Measurements from ENCODE around the gene MACROD2. TPM values are rescaled to one million over a fixed set of nuclear protein-coding genes. Genes with fewer than 3 reads are reported as not detected.

Gene MACROD2
- total and polyA plus RNA-seq, 2 donors (not counting 1 experiment from before 2014, with no cell fraction given) = 5.3 to 6.7 TPM

DNA sequence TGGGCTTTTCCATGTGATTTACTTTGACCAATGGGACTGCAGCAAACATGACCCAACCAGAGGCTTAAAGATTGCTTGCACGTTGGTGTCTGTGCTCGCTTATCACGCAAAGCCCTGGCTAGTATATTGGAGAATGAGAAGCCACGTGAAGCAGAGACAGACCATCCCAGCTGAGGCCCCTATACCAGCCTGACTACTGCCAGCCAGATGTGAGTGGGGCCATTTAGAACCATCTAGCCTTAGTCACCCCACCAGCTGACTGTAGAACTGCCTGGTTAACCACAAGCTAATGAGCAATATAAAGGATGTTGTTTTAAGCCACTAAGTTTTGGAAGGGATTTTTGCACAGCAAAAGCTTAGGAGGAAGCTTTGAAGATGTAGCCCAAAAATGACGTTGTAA is 74.5 kb downstream of the MACROD2 start:
- Mint-ChIP-seq H3K27ac (no peak overlapping the region), H3K4me1 (no peaks in the 10 kb centered on the region), H3K9me3 (ENCODE audit: insufficient read depth) (no peaks in the 10 kb centered on the region), H3K4me3 (no peak overlapping the region), H3K27me3 (no peaks in the 10 kb centered on the region)
- CTCF ChIA-PET = no interaction called here
- no peaks in the 10 kb centered on the region for H3K4me1 ChIP-seq (ENCODE audit: control insufficient read depth in 2 of 2, insufficient read depth in 2 of 2, low read length in 2 of 2)
- DNase-seq = no peak
- H3K4me3 ChIP-seq (ENCODE audit: control extremely low read depth in 1 of 5, extremely low read depth in 1 of 5, insufficient read depth in 1 of 5, low read depth in 2 of 5, low read length in 4 of 5) = no peak overlapping the region
- no peak for ATAC-seq (ENCODE audit: low read depth)
- intact Hi-C loops (cut with micrococcal nuclease) = no loop called here
- no peaks in the 10 kb centered on the region for H3K9me3 ChIP-seq (ENCODE audit: control extremely low read depth in 1 of 3, control insufficient read depth in 2 of 3, insufficient read depth in 1 of 3, low read length in 2 of 3)
- no peak overlapping the region for H3K9ac ChIP-seq (ENCODE audit: low read length)
- WGBS (ENCODE audit: insufficient coverage) = 100% methylated on average over 3 of the region's 5 CpGs
- H3K27me3 ChIP-seq (replicated peaks in 1 of 4; ENCODE audit: control extremely low read depth in 1 of 4, control insufficient read depth in 3 of 4, insufficient read depth in 4 of 4, low read length in 3 of 4) = no peaks in the 10 kb centered on the region
- no peak overlapping the region for H3K27ac ChIP-seq (ENCODE audit: low read length in 2 of 2)
- TF ChIP-seq EZH2 (IDR thresholded peaks at IDR 0.05; ENCODE audit: borderline replicate concordance, insufficient read depth, low read depth, low read length, poor library complexity, severe bottlenecking) = no peak
- TF ChIP-seq, protein P1, sequence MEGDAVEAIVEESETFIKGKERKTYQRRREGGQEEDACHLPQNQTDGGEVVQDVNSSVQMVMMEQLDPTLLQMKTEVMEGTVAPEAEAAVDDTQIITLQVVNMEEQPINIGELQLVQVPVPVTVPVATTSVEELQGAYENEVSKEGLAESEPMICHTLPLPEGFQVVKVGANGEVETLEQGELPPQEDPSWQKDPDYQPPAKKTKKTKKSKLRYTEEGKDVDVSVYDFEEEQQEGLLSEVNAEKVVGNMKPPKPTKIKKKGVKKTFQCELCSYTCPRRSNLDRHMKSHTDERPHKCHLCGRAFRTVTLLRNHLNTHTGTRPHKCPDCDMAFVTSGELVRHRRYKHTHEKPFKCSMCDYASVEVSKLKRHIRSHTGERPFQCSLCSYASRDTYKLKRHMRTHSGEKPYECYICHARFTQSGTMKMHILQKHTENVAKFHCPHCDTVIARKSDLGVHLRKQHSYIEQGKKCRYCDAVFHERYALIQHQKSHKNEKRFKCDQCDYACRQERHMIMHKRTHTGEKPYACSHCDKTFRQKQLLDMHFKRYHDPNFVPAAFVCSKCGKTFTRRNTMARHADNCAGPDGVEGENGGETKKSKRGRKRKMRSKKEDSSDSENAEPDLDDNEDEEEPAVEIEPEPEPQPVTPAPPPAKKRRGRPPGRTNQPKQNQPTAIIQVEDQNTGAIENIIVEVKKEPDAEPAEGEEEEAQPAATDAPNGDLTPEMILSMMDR (IDR thresholded peaks at IDR 0.05) = no peak
- H2AFZ ChIP-seq (ENCODE audit: insufficient read depth, low read depth, low read length, poor library complexity, severe bottlenecking) = no peak overlapping the region
- H3K36me3 ChIP-seq (replicated peaks in 1 of 2; ENCODE audit: control extremely low read depth in 1 of 2, control insufficient read depth in 1 of 2, extremely low read depth in 1 of 2, insufficient read depth in 2 of 2, low read length in 1 of 2) = no peaks in the 10 kb centered on the region
- no peak overlapping the region for H3K4me2 ChIP-seq (replicated peaks; ENCODE audit: low read depth, low read length, poor library complexity, severe bottlenecking)
- H4K20me1 ChIP-seq (ENCODE audit: control insufficient read depth, insufficient read depth, low read length, poor library complexity, severe bottlenecking) = no peaks in the 10 kb centered on the region
- H3K79me2 ChIP-seq (ENCODE audit: control insufficient read depth, insufficient read depth, low read length) = no peaks in the 10 kb centered on the region
- POLR2A ChIA-PET = no interaction called here

DNA sequence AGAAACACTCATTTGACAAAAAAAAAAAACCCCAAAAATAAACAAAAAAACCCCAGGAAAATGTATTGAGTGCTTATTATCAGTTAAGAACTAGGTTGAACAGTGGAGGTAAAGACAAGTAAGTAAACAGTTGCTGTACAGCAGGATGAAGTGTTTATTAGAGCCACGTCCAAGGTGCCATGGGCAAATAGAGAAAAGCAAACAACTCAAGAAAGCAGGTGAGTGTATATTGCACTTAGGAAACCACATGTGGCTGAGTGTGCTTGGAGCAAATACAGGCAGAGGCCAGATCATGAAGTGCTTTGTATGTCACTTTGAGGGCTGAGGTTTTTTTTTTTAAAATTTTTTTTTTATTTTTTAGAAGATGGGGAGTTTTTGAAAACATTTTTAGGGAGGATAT is 98.3 kb downstream of the MACROD2 start:
- intact Hi-C loops (cut with micrococcal nuclease) = no loop called here
- no peaks in the 10 kb centered on the region for H3K27me3 ChIP-seq (replicated peaks in 1 of 4; ENCODE audit: control extremely low read depth in 1 of 4, control insufficient read depth in 3 of 4, insufficient read depth in 4 of 4, low read length in 3 of 4)
- Mint-ChIP-seq H3K4me1 (no peaks in the 10 kb centered on the region), H3K27me3 (peaks cover 3% of the 10 kb centered on the region), H3K27ac (no peak overlapping the region), H3K4me3 (no peak overlapping the region), H3K9me3 (ENCODE audit: insufficient read depth) (no peaks in the 10 kb centered on the region)
- H4K20me1 ChIP-seq (ENCODE audit: control insufficient read depth, insufficient read depth, low read length, poor library complexity, severe bottlenecking) = no peaks in the 10 kb centered on the region
- WGBS (ENCODE audit: insufficient coverage) = 91% methylated on average over 1 of the region's 1 CpG
- no peak overlapping the region for H2AFZ ChIP-seq (ENCODE audit: insufficient read depth, low read depth, low read length, poor library complexity, severe bottlenecking)
- ChIA-PET CTCF (no interaction called here), POLR2A (no interaction called here)
- no peaks in the 10 kb centered on the region for H3K79me2 ChIP-seq (ENCODE audit: control insufficient read depth, insufficient read depth, low read length)
- no peak overlapping the region for H3K4me2 ChIP-seq (replicated peaks; ENCODE audit: low read depth, low read length, poor library complexity, severe bottlenecking)
- no peaks in the 10 kb centered on the region for H3K4me1 ChIP-seq (ENCODE audit: control insufficient read depth in 2 of 2, insufficient read depth in 2 of 2, low read length in 2 of 2)
- H3K27ac ChIP-seq (ENCODE audit: low read length in 2 of 2) = no peak overlapping the region
- DNase-seq (no peak), ATAC-seq (ENCODE audit: low read depth) (no peak)
- no peak for TF ChIP-seq EZH2 (IDR thresholded peaks at IDR 0.05; ENCODE audit: borderline replicate concordance, insufficient read depth, low read depth, low read length, poor library complexity, severe bottlenecking)
- TF ChIP-seq, protein P1 (IDR thresholded peaks at IDR 0.05) = no peak
- H3K4me3 ChIP-seq (ENCODE audit: control extremely low read depth in 1 of 5, extremely low read depth in 1 of 5, insufficient read depth in 1 of 5, low read depth in 2 of 5, low read length in 4 of 5) = no peak overlapping the region
- no peaks in the 10 kb centered on the region for H3K36me3 ChIP-seq (replicated peaks in 1 of 2; ENCODE audit: control extremely low read depth in 1 of 2, control insufficient read depth in 1 of 2, extremely low read depth in 1 of 2, insufficient read depth in 2 of 2, low read length in 1 of 2)
- H3K9ac ChIP-seq (ENCODE audit: low read length) = no peak overlapping the region
- H3K9me3 ChIP-seq (ENCODE audit: control extremely low read depth in 1 of 3, control insufficient read depth in 2 of 3, insufficient read depth in 1 of 3, low read length in 2 of 3) = no peaks in the 10 kb centered on the region
